HG03520 (cell line): ENCODE results near the gene YAP1.
"Not testable (repeated sequence)": the region's sequence is repeated elsewhere in the genome, so short reads cannot be mapped to it uniquely, and the experiment has no call there.

Source experiments
- ATAC-seq: cut with Tn5 transposase; IDR thresholded peaks from one replicate; pipeline ENCODE4 v1.9.1; 2021; ENCODE audit warnings: mild to moderate bottlenecking, moderate library complexity; ENCODE audit not compliant: unreplicated experiment

YAP1 gene

DNA sequence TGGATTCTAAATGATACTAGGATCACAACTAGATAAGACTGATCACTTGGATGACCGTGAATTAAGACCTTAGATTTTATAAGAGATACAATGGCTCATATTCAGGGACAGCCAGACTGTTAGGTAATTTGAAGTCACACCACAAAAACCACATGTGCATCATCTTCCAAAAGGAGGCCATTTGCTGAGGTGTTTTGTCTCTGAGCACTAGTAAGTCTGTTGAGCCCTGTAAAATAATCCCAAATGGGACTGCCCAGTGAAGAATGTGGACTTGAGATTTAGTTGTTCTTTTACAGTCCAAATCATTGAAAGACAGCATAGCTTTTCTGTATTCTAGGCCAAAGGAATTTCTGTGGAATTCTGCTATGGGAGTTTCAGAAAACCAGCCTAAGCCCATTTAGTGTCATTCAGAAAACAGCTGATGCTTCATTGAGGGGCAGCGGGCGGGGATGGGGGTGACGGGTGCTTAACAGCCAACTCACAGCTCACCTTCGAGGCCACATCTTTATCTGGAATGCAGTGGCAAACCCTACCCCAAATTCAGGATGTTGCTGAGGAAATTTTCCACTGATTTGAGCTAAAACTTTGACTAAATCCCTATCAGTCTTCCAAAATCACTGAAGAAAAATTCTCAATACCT, 127.0 kb downstream of the YAP1 start:
- ATAC-seq, result no peak

DNA sequence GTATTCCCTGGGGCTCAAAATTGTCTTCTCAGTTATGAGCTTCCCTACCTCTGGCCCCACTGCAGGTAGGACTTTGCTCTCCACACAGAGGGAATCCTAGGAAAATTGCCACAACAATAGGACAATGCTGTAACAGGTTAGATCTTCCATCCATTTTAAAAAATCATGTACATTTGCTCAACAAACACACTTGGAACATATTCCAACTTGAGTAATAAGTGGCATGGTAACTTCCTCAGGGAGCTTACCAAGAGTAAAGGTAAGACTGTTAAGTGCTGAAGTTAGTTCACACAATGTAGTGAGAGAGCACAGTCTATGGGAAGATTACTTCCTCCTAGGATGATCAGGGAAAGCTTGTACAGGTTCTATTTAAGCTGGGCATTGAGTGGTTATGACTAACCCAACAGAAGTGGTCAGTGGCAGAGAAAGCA, 128.2 kb downstream of the YAP1 start:
- ATAC-seq, result no peak

DNA sequence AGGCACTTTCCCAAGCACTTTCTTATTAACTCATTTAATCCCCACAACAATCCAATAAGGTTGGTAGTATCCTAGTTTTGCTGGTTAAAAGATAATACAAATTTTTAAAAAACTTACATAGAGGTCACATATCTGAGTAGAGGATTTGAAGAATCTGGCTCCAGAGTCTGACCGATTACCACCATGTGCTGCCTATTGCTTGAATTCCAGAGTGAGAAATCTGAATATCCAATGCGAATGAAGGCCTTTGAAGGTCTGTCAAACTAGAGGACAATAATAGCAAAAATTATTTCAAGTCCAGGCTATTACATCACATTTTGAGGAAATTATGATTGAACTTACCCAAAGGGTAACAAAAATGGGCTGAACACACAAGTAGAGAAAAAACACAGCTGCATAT, 129.2 kb downstream of the YAP1 start:
- ATAC-seq, result no peak

DNA sequence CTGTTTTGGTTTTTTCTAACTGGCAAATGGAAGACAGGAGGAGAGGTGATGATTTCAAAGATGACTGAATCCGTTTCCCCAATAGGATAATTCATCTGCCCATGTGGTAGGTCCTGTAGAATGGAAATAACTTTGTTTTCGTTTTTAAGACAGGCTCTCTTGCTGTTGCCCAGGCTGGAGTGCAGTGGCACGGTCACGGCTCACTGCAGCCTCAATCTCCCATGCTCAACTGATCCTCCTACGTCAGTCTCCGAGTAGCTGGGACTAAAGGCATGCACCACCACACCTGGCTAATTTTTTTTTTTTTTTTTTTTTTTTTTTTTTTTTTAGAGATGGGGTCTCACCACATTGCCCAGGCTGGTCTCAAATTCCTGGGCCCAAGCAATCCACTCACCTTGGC, 129.7 kb downstream of the YAP1 start:
- ATAC-seq, result no peak

DNA sequence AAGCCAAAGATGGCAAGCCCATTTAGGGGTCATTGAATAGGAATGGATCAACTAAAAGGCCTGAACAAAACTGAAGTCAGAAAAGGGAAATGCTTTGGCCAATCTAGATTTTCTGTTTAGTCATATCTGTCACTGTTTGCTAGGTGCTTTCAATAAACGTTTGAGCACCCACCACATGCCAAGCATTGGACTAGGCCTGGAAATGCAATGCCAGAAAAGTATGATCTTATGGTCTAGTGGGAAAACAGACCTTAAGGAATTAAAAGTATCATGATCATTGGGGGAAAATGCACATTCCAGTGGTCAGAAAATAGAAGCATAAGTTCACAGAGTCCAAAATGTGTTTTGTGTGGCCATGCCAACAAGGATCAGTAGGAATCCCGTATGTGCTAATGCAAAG, 130.3 kb downstream of the YAP1 start:
- no peak for ATAC-seq

DNA sequence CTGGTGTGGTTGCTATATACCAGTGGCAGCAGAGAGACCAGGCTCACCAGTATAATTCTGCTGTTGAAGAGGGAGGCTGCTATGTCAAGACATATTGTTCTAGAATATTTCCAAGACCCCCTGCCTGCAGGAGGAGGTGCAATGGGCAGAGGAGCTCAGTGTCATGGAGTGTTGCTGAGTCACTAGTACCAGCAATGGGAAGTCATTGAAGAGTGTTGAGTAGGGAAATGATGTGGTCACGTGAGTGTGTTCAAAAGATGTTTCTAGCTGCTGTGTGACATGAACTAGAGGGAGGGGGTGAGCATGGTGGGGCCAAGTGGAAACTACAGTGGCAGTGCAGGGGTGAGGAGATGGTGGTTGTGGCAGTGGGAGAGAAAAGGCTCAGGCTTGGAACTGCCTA, 130.8 kb downstream of the YAP1 start:
- no peak for ATAC-seq

DNA sequence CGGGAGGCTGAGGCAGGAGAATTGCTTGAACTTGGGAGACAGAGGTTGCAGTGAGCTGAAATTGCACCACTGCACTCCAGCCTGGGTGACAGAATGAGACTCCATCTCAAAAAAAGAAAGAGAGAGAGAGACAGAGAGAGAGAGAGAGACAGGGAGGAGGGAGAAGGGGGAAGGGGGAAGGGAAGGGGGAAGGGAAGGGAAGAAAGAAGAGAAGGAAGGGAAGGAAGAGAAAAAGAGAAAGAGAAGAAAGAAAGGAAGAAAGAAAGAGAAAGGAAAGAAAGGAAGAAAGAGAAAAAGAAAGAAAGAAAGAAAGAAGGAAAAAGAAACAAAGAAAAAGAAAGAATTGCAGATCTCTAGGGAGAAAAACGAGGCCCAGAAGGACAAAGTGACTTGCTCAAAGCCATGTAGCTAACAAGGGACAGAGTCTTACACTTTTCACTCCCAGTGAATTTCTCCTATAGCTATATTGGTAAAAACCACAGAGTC, 133.2 kb downstream of the YAP1 start:
- ATAC-seq, result no peak

DNA sequence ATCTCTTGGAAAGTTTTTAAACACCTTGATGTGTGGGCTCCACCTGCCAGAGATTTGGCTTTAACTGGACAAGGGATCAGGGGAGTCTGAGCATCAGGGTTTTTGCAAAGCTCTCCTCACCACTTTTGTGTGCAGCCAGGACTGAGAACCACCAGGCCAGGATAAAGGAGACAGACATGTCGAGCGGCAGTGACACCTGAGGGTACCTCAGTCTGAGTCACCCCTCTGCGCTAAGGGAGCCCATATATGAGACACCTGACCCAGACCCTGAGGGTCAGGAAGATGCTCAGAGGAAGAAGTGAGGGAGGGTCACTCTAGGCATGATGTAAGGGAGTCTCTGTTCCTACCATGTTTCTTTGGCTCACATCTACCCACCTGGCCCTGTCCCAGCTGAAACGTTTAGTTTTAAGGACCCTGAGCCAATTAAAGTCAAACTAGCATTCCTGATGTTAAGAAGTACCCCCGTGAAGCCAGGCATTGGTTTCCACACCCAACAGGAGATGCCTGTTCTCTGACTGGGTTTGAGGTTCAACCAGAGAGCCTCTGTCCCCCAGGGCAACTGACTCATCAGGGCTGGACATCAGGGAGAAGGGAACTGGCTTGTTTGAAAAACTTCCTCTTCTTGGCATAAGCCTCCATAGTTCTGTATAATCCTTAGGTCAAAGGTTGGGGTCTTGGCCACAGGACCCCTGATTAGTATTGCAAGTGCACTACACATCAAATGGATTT, 134.6 kb downstream of the YAP1 start:
- no peak for ATAC-seq

DNA sequence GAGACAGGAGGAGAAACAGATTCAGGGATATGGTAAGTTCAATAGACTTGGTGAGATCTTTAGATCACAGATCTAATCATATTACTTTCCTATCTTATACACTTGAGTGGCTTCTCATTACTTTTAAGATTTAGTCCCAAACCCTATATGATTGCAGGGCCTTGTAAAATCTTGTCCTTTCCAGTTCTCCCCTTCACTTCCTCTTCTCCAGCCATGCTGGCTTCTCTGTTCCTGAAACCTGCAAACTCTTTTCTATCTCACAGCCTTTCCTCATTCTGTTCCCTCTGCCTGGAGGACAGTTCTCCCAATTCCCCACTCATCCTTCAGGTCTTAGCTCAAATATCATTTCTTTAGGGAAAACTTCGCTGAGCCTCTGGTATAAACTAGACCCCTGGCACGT, 141.2 kb downstream of the YAP1 start:
- no peak for ATAC-seq

DNA sequence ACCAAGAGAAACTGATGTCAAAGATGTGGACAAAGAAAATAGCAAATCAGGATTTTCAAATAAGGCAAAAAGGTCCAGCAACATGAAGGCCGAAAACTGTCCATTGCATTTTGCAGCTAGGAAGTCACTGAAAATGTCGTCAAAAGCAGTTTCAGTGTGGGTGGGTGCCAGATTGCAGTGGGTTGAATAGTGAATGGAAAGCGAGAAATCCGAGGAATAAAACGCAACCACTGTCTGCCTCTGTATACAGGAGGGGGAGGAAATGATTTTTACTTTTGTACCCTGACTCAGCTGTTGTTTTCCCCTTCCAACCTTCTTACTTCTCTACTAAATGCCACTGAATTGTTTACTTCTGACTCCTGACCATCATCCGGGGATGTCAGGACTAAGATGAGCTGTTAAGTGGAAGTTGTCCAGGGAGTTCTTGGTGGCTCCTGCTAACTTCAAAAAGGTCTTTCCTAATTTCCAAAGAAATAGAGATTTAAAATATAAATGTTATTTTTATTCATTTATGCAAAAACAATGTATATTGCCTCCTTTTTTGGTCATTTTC, 142.2 kb downstream of the YAP1 start:
- ATAC-seq, result no peak

DNA sequence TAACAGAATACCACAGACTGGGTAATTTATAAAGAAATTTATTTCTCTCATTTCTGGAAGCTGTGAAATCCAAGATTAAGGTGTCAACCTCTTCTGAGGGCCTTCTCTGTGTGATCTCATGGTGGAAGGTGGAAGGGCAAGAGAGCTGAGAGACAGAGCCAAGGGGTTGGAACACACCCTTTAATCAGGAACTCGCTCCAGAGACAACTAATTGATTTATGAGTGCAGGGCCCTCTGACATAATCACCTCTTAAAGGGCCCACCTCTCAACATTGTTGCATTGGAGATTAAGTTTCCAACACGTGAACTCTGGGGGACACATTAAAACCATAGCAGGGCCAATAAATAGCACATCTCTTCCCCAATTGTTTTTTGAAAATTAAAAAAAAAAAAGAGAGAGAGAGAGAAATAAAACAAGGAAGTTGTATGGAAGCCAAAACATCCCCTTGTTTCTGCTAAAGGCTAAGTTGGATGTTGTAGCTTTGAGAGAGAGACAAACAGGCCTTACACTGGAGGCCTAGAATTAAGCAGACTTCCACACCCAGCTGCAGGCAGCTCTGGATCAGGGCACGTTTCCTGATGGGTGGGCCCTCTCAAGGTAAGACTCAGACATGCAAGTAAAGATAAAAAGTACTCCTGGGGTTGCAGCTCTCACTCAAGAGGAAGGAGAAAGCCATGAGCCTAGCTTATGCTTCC, 142.9 kb downstream of the YAP1 start:
- no peak for ATAC-seq

DNA sequence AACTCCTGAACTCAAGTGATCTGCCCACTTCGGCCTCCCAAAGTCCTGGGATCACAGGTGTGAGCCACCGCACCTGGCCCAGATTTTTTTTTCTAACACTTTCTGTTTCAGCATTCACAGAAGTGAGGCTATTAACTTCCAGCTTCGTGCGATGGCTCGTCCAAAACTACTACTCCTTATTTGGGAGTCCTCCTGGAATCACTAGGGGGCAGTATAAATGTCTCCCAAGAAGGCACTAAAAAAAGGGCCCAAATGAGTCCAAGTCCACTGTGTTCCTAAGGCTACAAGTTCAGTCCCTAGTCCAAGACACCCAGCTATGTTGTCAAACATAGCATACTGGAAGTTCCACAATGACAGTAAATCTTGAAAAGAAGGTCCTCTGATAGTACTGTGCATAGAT, 143.8 kb downstream of the YAP1 start:
- ATAC-seq, result no peak

DNA sequence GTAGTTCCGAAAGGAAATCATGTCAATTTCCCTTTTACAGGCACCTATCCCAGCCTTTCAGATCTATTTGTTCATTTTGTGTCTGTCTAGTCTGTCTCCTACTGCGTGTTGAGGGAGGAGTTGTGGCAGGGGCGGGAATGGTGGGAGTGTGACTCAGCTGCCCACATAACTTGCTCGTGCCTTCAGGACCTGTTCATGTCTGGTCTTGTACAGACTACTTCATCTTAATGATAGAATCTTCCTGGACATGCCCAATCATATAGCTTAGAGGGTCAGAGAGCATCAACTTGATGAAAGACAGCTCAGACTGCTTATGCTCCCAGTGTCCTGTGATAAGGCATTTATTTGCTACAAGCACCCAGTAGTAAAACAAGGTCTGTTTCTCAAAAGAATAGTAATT, 146.0 kb downstream of the YAP1 start:
- ATAC-seq, result no peak

DNA sequence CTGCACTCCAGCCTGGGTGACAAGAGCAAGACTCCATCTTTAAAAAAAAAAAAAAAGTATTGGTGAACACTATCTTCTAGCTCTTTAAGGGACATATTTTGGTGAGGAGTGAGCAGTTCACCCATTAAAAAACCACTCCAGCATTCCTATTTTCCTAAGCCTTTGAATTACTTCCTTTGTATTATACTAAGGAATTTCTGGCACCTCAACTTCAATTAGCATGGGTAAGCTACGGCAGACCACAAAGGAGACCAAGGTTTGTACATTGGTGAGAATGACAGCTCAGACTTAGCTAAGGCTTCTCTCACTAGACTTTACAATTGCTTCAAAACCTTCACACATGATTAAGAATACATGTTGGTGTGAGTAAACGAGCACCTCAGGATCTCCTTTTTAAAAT, 150.0 kb downstream of the YAP1 start:
- no peak for ATAC-seq

DNA sequence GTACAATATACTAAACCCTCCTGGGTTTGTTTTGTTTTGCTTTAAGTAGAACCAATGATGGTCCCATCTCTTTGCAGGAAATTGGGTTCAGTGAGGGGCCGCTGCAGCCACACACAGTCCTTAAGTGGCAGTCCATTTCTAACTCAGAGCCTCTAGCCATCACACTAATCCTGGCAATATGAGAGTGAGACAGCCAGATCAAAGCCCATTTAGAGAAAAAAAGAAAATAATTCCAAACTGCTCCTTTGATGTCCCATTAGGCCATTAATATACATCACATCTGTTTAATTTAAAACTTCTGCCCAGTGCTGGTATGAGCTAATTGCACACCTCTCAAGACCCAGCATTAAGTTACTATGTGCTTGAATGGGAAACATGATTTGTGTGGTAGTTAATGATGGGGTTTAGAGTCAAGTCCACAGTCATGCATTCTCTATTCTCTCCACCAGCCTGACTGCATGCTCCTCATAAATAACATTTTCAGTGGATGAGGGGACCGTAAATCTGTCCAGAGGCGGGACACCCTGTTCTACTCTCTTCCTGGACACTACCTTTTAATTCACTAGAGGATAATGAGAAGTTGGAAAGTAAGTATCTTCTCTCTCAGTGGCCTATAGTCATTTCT, 153.2 kb downstream of the YAP1 start:
- ATAC-seq, result no peak

DNA sequence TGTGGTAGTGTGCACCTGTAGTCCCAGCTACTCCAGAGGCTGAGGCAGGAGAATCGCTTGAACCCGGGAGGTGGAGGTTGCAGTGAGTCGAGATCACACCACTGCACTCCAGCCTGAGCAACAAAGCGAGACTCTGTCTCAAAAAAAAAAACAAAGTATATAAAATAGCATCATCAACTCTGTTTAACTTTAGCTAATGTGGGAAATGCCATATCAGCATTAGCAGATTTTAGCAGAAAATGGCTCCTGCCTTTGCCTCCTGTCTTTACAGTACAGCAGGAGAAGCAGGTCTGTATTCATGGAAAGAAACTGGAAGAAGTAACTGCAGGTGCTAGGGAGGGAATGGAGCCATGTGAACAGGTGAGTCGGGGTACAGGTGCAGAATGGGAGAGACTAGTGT, 154.5 kb downstream of the YAP1 start:
- not testable (repeated sequence) for ATAC-seq

DNA sequence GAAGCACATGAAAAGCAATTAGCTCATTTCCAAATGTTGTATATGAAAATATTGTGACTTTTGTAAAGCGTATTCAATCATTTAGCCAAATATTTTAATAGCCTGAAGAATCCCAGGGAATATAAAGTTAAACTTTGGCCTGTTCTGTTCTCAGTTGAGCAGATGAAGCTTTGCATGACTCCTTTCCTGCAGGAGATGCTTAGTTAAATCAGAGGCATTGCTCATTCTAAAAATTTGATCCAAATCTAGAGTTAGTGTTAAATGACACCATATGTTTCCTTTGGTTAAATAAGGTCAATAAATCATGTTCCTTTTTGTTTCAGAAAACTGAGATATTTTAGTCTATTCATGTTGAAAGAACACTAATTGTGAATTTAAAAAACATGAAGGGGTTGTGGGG, 155.9 kb downstream of the YAP1 start:
- ATAC-seq, result no peak

DNA sequence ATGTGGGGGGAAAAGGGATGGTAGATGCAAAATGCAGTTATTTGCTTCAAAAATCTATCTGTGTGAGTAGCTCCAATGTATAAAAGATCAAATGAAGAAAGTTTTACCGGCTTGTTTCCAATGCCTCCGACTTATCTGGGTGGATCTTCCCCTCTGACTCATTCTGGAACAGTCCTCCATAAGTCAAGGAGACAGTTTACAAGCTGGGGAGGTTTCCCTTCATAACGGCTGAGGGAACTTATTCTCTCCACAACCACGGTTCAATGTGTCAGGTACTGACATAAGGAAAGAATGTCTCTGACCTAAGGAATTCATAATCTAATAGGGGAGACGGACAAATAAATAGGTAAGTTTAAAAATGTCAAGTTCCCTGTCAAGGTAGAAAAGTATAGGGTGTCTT, 157.4 kb downstream of the YAP1 start:
- no peak for ATAC-seq

DNA sequence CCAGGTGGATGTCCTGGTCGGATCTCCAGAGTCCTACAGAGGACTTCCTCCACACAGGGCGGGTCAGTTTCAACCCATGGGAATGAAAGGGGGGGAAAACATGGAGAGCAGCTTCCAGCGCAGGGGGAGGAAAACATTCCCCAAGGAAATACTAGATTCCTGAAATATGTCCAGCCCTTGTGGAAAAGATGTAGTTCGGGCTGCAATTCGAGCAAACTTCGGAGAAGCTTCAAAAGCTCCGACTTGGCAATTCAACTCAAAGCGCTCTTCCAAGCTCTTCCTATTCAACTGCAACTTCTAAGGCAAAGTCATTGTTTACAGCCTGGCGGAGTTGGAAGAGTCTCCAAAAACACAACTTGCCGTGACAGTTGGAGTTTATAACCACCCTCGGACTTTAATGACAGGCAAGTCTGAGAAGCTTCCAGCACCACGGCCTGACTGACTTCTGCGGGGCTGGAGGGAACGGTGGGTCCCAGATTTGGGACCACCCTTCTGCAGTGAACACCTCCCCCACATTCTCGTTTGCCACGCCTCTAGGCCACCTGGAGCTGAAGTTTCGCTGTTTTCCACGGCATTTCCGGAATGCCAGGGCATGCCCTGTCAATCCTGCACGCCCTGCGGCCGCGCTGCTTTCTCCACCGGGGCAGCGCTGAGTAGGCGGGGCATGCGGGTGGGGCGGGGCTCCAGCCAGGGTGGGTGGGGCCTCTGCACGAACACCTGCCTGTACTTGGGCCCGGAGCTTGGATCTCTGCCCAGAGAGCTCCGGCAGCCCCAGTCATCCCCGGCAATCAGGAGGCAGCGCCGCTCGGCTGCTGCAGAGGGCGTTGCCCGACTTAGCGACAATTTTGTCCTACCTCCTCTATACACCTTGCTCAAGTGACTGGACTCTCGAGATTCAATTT, 158.1 kb downstream of the YAP1 start:
- peak; percentile 86 for ATAC-seq

DNA sequence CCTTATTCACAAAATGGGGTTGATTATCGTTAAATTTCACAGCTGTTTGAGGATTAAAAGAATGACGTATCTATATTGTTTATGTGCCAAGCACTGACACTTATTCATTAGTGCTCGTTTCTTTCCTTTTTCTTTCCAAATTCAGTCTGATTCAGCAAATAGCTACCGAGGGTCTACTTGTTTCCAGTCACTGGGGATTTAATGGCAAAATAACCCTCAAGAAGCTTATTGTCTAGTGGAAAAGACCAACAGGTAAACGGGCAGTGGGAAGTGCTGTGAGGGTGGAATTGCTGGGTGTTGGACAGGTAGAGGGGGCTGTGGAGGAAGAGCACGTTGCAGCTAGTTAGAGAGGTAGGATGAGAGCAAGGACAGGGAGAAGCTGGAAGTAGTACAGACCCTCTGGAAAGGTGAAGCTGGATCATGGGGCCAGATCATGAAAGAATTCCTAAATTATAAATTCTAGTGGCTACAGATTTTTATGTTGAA, 158.8 kb downstream of the YAP1 start:
- ATAC-seq, result no peak
